IPS-11a (cell line): ENCODE measurements around the gene MT1E.
"Not testable (repeated sequence)": the region's sequence is repeated elsewhere in the genome, so short reads cannot be mapped to it uniquely, and the experiment has no call there.

Source experiments
- H3K4me3 ChIP-seq: one replicate; pipeline ENCODE4 v1.5.1; 2013; ENCODE audit warnings: low read depth, low read length, control low read depth

MT1E gene

DNA sequence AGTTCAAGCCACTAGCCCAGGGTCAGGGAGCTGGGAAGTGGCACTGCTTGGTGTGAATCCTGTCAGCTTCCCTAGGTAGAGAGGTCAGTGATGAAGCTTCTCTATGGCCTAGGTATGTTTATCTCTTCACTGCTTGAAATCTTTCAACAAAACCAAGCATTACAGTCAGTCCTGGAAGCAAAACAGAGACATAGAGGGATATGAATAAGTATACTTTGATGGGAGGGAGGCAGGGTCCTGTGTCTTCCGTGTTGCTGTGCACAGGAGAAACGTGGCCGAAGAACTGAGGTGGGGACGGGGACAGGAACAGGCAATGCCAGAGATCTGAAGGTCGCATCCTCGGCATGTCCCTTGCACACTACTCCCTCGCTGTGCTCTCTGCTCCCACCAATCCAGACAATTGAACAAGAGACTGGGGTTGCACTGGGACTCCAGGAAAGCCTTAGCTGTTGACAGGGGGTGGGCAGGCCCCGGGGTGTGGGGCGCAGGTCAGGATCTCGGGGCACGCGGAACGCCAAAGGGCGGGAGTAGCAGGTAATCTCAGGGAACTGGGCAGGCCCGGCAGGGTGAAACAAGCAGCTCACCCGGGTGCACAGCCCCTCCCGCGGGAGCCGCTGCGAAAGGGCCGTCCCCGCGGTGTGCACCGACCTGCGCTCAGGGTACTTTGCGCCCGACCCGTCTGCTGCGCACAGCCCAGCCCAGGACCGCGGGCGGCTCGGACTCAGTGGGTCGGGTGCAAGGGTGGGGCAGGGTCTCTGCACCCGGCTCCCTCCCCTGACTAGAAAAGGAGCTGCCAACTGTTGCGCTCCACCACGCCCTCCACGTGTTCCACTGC is 43.6 kb downstream of the MT1E start, which contains the start of gene MT1H:
TSS of gene MT1H (plus strand) at position 810 of the 835 bp plus-strand sequence. CDS start 71 bp downstream, outside the sequence.
- no peak within 1 kb of the TSS for H3K4me3 ChIP-seq

- H3K4me3 ChIP-seq: no peak overlapping the region
These were observed 44.4 kb downstream of the MT1E start for GRCh38 chr16:56669840-56670619.

- H3K4me3 ChIP-seq: no peak overlapping the region
These were observed 45.0 kb downstream of the MT1E start for GRCh38 chr16:56670620-56670934.

- not testable (repeated sequence) for H3K4me3 ChIP-seq
These were observed 46.1 kb downstream of the MT1E start for GRCh38 chr16:56671691-56672090.

- not testable (repeated sequence) for H3K4me3 ChIP-seq
These were observed 46.6 kb downstream of the MT1E start for GRCh38 chr16:56672171-56672570.

DNA sequence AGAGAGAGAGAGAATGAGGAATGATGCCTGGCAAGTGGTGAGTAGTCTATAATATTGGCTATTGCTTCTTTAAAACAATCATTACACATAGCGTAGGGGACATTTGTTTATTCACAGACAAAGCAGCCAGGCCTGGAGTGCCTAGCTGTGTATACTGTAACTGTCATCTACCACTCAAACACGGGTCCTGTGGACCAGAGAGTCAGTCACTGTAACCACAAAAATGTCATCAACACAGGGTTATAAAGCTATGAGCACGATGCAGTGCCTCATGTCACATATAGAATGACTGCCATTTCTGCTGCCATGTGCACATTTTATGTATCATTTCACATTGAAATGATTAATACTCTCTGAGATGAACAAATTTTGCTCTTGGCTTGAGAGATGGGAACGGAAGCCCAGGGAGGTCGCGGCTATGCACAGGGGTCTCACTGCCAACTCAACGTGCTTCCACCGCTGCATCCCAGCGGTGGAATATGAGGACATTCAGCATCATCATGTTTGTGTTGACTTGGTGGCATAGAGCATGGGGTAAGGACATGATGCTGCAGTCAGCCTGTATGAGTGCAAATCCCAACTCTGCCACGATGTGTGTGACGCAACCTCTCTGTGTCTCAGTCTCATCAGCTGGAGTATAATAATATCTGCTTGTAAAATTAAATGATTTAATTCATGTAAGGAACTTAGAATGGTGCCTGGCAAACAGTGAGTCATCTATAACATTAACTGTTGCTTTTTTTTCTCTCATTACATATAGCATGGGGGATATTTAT is 47.4 kb downstream of the MT1E start:
- H3K4me3 ChIP-seq: no peak overlapping the region

GRCh38 chr16:56673921-56674320 is 48.3 kb downstream of the MT1E start:
- H3K4me3 ChIP-seq: no peak overlapping the region

- not testable (repeated sequence) for H3K4me3 ChIP-seq
These were observed 49.0 kb downstream of the MT1E start for GRCh38 chr16:56674570-56674969.

- H3K4me3 ChIP-seq: peak overlapping the region; percentile 41
These were observed 50.2 kb downstream of the MT1E start for GRCh38 chr16:56675685-56676210.
